GM12878 (cell line): ENCODE results near the gene SRRD. TPM values are rescaled to one million over a fixed set of nuclear protein-coding genes. Genes with fewer than 3 reads are reported as not detected.

Experiments
- ATAC-seq: fragments of 200-7000 bp; cut with Tn5 transposase; 3 replicates; pipeline ENCODE4 v1.9.1; 2020; ENCODE audit warnings: mild to moderate bottlenecking, moderate library complexity
- BruUV-seq: library from RNA; stranded (reverse); fragments of 400-500 nt; replicated peaks from 2 replicates; lab custom pipeline; 2021; lab: Mats Ljungman, UMichigan
- CTCF ChIA-PET: fragments of 300-600 bp; sonication (Branson Sonifier 250); formaldehyde crosslinking; extraction: SDS; loops from one replicate; lab custom pipeline; 2021; ENCODE audit warnings: inconsistent platforms; lab: Yijun Ruan, JAX
- POLR2A ChIA-PET: fragments of 350-600 bp; formaldehyde crosslinking; extraction: SDS; loops from one replicate; lab custom pipeline; 2021; ENCODE audit warnings: inconsistent platforms; lab: Charles Lee
- RAD21 ChIA-PET: fragments of 300-600 bp; sonication (Branson Sonifier 250); formaldehyde crosslinking; loops from one replicate; lab custom pipeline; 2023; ENCODE audit warnings: antibody characterized with exemption; ENCODE audit not compliant: unreplicated experiment; lab: Charles Lee
- SMC1A ChIA-PET: fragments of 300-600 bp; sonication (Branson Sonifier 250); formaldehyde crosslinking; loops from one replicate; lab custom pipeline; 2023; ENCODE audit not compliant: unreplicated experiment, uncharacterized antibody; lab: Charles Lee
- DNase-seq: peaks from one replicate; pipeline ENCODE4 v3.0.0-alpha.2; 2011; ENCODE audit warnings: low read depth, low spot score
- FAIRE-seq: peaks from 3 replicates; lab custom pipeline; 2011; peaks lifted over from hg19 to GRCh38; lab: Jason Lieb, UNC
- H2AFZ ChIP-seq: 2 replicates; pipeline ENCODE4 v1.6.0; 2011; ENCODE audit warnings: low read depth, low read length, control low read depth; ENCODE audit not compliant: control insufficient read depth
- H3K27ac ChIP-seq: 2 replicates; pipeline ENCODE4 v1.5.1; 2011; ENCODE audit warnings: control low read depth; ENCODE audit not compliant: control insufficient read depth, insufficient read depth
- H3K27me3 ChIP-seq, 2 experiments: replicated peaks in 1 of 2; 2 replicates each; pipeline versions ENCODE4 v1.6.0 to v1.6.1; 2011; ENCODE audit warnings: low read length in 1 of 2; ENCODE audit not compliant: control insufficient read depth in 2 of 2, insufficient read depth in 2 of 2
- H3K36me3 ChIP-seq, 2 experiments: 2 replicates each; pipeline ENCODE4 v1.5.1; 2011; ENCODE audit warnings: low read length in 1 of 2; ENCODE audit not compliant: control insufficient read depth in 2 of 2, insufficient read depth in 2 of 2
- H3K4me1 ChIP-seq: 2 replicates; pipeline ENCODE4 v1.6.1; 2011; ENCODE audit warnings: mild to moderate bottlenecking, low read length, moderate library complexity, mixed read lengths; ENCODE audit not compliant: control insufficient read depth, insufficient read depth
- H3K4me2 ChIP-seq: 2 replicates; pipeline ENCODE4 v1.6.0; 2011; ENCODE audit warnings: control low read depth; ENCODE audit not compliant: control insufficient read depth, insufficient read depth
- H3K4me3 ChIP-seq: fragments of 200-600 bp; sonication (generic); 2 replicates; pipeline ENCODE4 v1.5.1; 2016
- H3K79me2 ChIP-seq: 2 replicates; pipeline ENCODE4 v1.6.0; 2011; ENCODE audit warnings: low read length; ENCODE audit not compliant: control insufficient read depth, insufficient read depth
- H3K9ac ChIP-seq: 2 replicates; pipeline ENCODE4 v1.8.0; 2011; ENCODE audit warnings: low read length, control low read depth, mixed read lengths; ENCODE audit not compliant: control insufficient read depth, insufficient read depth
- H3K9me3 ChIP-seq: replicated peaks from 3 replicates; pipeline ENCODE4 v1.5.1; 2011; ENCODE audit warnings: mild to moderate bottlenecking, low read length; ENCODE audit not compliant: control insufficient read depth, insufficient read depth
- H4K20me1 ChIP-seq: 2 replicates; pipeline ENCODE4 v1.6.0; 2011; ENCODE audit not compliant: control insufficient read depth, insufficient read depth
- BRCA1 ChIP-seq: IDR thresholded peaks from 2 replicates; pipeline ENCODE4 v1.6.1; 2011; ENCODE audit warnings: low read depth, low read length, improper control_type of control experiment
- CHD2 ChIP-seq: IDR thresholded peaks from 2 replicates; pipeline ENCODE4 v1.6.1; 2011; ENCODE audit warnings: low read depth, low read length, improper control_type of control experiment, borderline replicate concordance
- FOXM1 ChIP-seq: IDR thresholded peaks from 2 replicates; pipeline ENCODE4 v1.6.1; 2012; ENCODE audit warnings: low read depth, mild to moderate bottlenecking, inconsistent platforms, low read length, moderate library complexity
- POLR2AphosphoS2 ChIP-seq: IDR thresholded peaks from 2 replicates; pipeline ENCODE4 v1.6.1; 2011; ENCODE audit warnings: low read depth, mild to moderate bottlenecking, low read length, improper control_type of control experiment, moderate library complexity
- RELA ChIP-seq: fragments of 450-650 bp; IDR thresholded peaks from 2 replicates; pipeline ENCODE4 v1.8.0; 2014; ENCODE audit warnings: borderline replicate concordance; ENCODE audit not compliant: partially characterized antibody
- SPI1 ChIP-seq: IDR thresholded peaks from 2 replicates; pipeline ENCODE4 v1.6.1; 2011; ENCODE audit warnings: low read depth, mild to moderate bottlenecking, low read length, moderate library complexity, borderline replicate concordance; ENCODE audit not compliant: insufficient read depth
- ZNF687 ChIP-seq: fragments of 450-650 bp; IDR thresholded peaks from 2 replicates; pipeline ENCODE4 v1.6.1; 2017; ENCODE audit warnings: mild to moderate bottlenecking, moderate library complexity
- WGBS: methylation state at CpG from one replicate; pipeline ENCODE4 v1.1.6; 2016; ENCODE audit warnings: low lambda C conversion rate; ENCODE audit not compliant: insufficient replicate concordance, insufficient coverage; ENCODE audit errors: missing lambda C conversion rate; 5-methylcytosine and 5-hydroxymethylcytosine counted together
- in situ Hi-C: fragments of 300-500 bp; cut with MboI; formaldehyde crosslinking; loops from 9 replicates; pipeline ENCODE4 v1.14.3; 2018; ENCODE audit warnings: mixed read lengths
- intact Hi-C: fragments of 100-400 bp; cut with micrococcal nuclease; formaldehyde crosslinking; loops from one replicate; pipeline ENCODE4 v1.14.2; 2022; ENCODE audit not compliant: unreplicated experiment
- polyA plus RNA-seq, 11 experiments: library from polyadenylated mRNA; depleted of rRNA in 4 of 11; unstranded in 6 of 11; stranded (reverse) in 5 of 11; fragments of >200 nt; fragmentation: Nextera tagmentation in 4 of 11; fragmentation: Illumina TruSeq in 1 of 11; extraction: Ambion mirVana in 4 of 11; extraction: Trizol in 1 of 11; gene quantifications; 1 replicate in 1 of 11; 2 replicates in 10 of 11; pipeline versions ENCODE4 v1.2.1 to v1.2.3, GENCODE V29; 2011 to 2016; ENCODE audit warnings: inconsistent platforms in 2 of 11, missing spikeins in 2 of 11, low read depth in 1 of 11
- total RNA-seq, 4 experiments: library from RNA; depleted of rRNA in 3 of 4; stranded (reverse); fragments of >200 nt in 3 of 4; fragmentation: Illumina TruSeq in 1 of 4; extraction: Trizol in 1 of 4; gene quantifications; 2 replicates each; pipeline versions ENCODE4 v1.2.1 to v1.2.3, GENCODE V29; 2013 to 2021
- TF ChIP-seq, protein P1 (sequence below): IDR thresholded peaks from 2 replicates; pipeline ENCODE4 v1.6.1; 2012; ENCODE audit warnings: mild to moderate bottlenecking, low read depth, low read length
- TF ChIP-seq, protein P2 (sequence below): IDR thresholded peaks from 2 replicates; pipeline ENCODE4 v1.6.1; 2012; ENCODE audit warnings: low read depth, low read length, improper control_type of control experiment

SRRD gene
- total and polyA plus RNA-seq, 10 of the 15 experiments (the other 5 are each of a cell fraction or from before 2014, with no cell fraction given), result 4.1 to 50.6 (median 27.5) TPM

- ATAC-seq (no peak), DNase-seq (no peak), FAIRE-seq (no peak)
- ChIA-PET CTCF (interaction anchor here (1.1 to 6.1 kb wide), 2 partner anchors 33 to 53 kb away, joined by 3 to 44 read pairs; partner anchors contain the start of genes HPS4 and SRRD), POLR2A (interaction anchor here (0.7 kb wide), 1 partner anchor 10 kb away, joined by 3 read pairs; no protein-coding TSS in a partner anchor), SMC1A (interaction anchor here (0.6 to 2.0 kb wide), 2 partner anchors 13 to 33 kb away, joined by 3 to 7 read pairs; no protein-coding TSS in a partner anchor), RAD21 (interaction anchor here (1.0 kb wide), 1 partner anchor 29 kb away, joined by 4 read pairs; no protein-coding TSS in a partner anchor)
- no peak overlapping the region for H3K9ac ChIP-seq
- H2AFZ ChIP-seq, result no peak overlapping the region
- H3K36me3 ChIP-seq, result peaks cover 1 to 9% of the 10 kb centered on the region in 2 experiments; a peak in 3 of 4 replicates
- H3K4me3 ChIP-seq, result no peak overlapping the region
- H3K79me2 ChIP-seq, result no peaks in the 10 kb centered on the region
- no peak overlapping the region for H3K4me2 ChIP-seq
- no peaks in the 10 kb centered on the region for H3K27me3 ChIP-seq
- peaks cover 25% of the 10 kb centered on the region for H3K4me1 ChIP-seq
- peak overlapping the region; percentile 63; the same call in 1 of the 2 replicates for H3K27ac ChIP-seq
- H3K9me3 ChIP-seq, result no peaks in the 10 kb centered on the region
- 65% methylated on average over 12 of the region's 12 CpGs for WGBS
- intact Hi-C loops, result no loop called here
- in situ Hi-C loops, result no loop called here
- H4K20me1 ChIP-seq, result no peaks in the 10 kb centered on the region
- BruUV-seq, result no TSS peak
- TF ChIP-seq RELA (no peak), ZNF687 (no peak), FOXM1 (no peak), SPI1 (no peak), CHD2 (no peak), BRCA1 (no peak), POLR2AphosphoS2 (no peak)
- TF ChIP-seq, protein P1, sequence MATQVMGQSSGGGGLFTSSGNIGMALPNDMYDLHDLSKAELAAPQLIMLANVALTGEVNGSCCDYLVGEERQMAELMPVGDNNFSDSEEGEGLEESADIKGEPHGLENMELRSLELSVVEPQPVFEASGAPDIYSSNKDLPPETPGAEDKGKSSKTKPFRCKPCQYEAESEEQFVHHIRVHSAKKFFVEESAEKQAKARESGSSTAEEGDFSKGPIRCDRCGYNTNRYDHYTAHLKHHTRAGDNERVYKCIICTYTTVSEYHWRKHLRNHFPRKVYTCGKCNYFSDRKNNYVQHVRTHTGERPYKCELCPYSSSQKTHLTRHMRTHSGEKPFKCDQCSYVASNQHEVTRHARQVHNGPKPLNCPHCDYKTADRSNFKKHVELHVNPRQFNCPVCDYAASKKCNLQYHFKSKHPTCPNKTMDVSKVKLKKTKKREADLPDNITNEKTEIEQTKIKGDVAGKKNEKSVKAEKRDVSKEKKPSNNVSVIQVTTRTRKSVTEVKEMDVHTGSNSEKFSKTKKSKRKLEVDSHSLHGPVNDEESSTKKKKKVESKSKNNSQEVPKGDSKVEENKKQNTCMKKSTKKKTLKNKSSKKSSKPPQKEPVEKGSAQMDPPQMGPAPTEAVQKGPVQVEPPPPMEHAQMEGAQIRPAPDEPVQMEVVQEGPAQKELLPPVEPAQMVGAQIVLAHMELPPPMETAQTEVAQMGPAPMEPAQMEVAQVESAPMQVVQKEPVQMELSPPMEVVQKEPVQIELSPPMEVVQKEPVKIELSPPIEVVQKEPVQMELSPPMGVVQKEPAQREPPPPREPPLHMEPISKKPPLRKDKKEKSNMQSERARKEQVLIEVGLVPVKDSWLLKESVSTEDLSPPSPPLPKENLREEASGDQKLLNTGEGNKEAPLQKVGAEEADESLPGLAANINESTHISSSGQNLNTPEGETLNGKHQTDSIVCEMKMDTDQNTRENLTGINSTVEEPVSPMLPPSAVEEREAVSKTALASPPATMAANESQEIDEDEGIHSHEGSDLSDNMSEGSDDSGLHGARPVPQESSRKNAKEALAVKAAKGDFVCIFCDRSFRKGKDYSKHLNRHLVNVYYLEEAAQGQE, result no peak
- TF ChIP-seq, protein P2, sequence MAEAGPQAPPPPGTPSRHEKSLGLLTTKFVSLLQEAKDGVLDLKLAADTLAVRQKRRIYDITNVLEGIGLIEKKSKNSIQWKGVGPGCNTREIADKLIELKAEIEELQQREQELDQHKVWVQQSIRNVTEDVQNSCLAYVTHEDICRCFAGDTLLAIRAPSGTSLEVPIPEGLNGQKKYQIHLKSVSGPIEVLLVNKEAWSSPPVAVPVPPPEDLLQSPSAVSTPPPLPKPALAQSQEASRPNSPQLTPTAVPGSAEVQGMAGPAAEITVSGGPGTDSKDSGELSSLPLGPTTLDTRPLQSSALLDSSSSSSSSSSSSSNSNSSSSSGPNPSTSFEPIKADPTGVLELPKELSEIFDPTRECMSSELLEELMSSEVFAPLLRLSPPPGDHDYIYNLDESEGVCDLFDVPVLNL, result no peak
Observed at GRCh38 chr22:26536056-26536761, 52.5 kb downstream of the SRRD start.
